HPDE6-E6E7 (cell line): ENCODE results near the gene CDK5.

Experiments
- DNase-seq: peaks from one replicate; pipeline ENCODE4 v3.0.0; 2011; ENCODE audit warnings: missing footprints; ENCODE audit errors: extremely low spot score

The CDK5 gene

GRCh38 chr7:151057506-151057988 lies at the start of gene CDK5:
Gene CDK5 (minus strand): TSS chr7:151057897. CDS start chr7:151057848, 49 bp downstream.
- no peak for DNase-seq

GRCh38 chr7:151104411-151105235 lies 46.9 kb upstream of the CDK5 start:
- no peak for DNase-seq

- no peak for DNase-seq
These were observed 46.3 kb upstream of the CDK5 start for GRCh38 chr7:151103973-151104372.

- DNase-seq = no peak
These were observed 45.3 kb upstream of the CDK5 start for GRCh38 chr7:151102991-151103390.

GRCh38 chr7:151101621-151102396 lies 44.1 kb upstream of the CDK5 start:
- no peak for DNase-seq

- DNase-seq = no peak
These were observed 43.2 kb upstream of the CDK5 start for GRCh38 chr7:151100921-151101320.

GRCh38 chr7:151099486-151100211 lies 42.0 kb upstream of the CDK5 start:
- no peak for DNase-seq

- no peak for DNase-seq
These were observed 38.3 kb upstream of the CDK5 start for GRCh38 chr7:151095828-151096475.

GRCh38 chr7:151095123-151095797 lies 37.6 kb upstream of the CDK5 start:
- no peak for DNase-seq

GRCh38 chr7:151094675-151095074 lies 37.0 kb upstream of the CDK5 start:
- no peak for DNase-seq

- DNase-seq = no peak
These were observed 36.1 kb upstream of the CDK5 start for GRCh38 chr7:151093748-151094147.

- no peak for DNase-seq
These were observed 34.3 kb upstream of the CDK5 start for GRCh38 chr7:151091988-151092387.

GRCh38 chr7:151091431-151091830 lies 33.7 kb upstream of the CDK5 start:
- DNase-seq = no peak

- DNase-seq = no peak
These were observed 33.3 kb upstream of the CDK5 start for GRCh38 chr7:151091003-151091402.

GRCh38 chr7:151089893-151090730 lies 32.4 kb upstream of the CDK5 start:
- no peak for DNase-seq

GRCh38 chr7:151088856-151089699 lies 31.4 kb upstream of the CDK5 start:
- no peak for DNase-seq

- DNase-seq = no peak
These were observed 30.5 kb upstream of the CDK5 start for GRCh38 chr7:151088019-151088855.
